NB4 (cell line): ENCODE results near the gene FRAT1.

Experiments
- POLR2A ChIP-seq: IDR thresholded peaks from 2 replicates; pipeline ENCODE4 v1.6.1; 2011; ENCODE audit warnings: mild to moderate bottlenecking; ENCODE audit not compliant: insufficient read length; ENCODE audit errors: extremely low read depth
- TF ChIP-seq, protein P1 (sequence below): IDR thresholded peaks from one replicate; pipeline ENCODE4 v1.5.1; 2012; ENCODE audit warnings: low read depth, low read length

GRCh38 chr10:97325754-97326153 is 6.7 kb downstream of the FRAT1 start:
- TF ChIP-seq, protein P1, sequence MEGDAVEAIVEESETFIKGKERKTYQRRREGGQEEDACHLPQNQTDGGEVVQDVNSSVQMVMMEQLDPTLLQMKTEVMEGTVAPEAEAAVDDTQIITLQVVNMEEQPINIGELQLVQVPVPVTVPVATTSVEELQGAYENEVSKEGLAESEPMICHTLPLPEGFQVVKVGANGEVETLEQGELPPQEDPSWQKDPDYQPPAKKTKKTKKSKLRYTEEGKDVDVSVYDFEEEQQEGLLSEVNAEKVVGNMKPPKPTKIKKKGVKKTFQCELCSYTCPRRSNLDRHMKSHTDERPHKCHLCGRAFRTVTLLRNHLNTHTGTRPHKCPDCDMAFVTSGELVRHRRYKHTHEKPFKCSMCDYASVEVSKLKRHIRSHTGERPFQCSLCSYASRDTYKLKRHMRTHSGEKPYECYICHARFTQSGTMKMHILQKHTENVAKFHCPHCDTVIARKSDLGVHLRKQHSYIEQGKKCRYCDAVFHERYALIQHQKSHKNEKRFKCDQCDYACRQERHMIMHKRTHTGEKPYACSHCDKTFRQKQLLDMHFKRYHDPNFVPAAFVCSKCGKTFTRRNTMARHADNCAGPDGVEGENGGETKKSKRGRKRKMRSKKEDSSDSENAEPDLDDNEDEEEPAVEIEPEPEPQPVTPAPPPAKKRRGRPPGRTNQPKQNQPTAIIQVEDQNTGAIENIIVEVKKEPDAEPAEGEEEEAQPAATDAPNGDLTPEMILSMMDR: no peak
- TF ChIP-seq POLR2A: no peak
